ENCODE results near the gene ZNF575.

- TF ChIP-seq CTCF (IDR thresholded peaks at IDR 0.05; ENCODE audit: extremely low read depth in 1 of 2, insufficient read depth in 1 of 2, low read depth in 1 of 2, low read length in 2 of 2) (no peak), POLR2A (IDR thresholded peaks at IDR 0.05; ENCODE audit: low read depth, low read length) (no peak)
These were observed 22.3 kb upstream of the ZNF575 start for GRCh38 chr19:43510713-43511112.

Data from endothelial cell of umbilical vein (primary cell).